Measurements from ENCODE around the gene GRIN2A.
A peak's percentile ranks its signal among the peaks of the same experiment; 100 is the strongest.

Gene GRIN2A

DNA sequence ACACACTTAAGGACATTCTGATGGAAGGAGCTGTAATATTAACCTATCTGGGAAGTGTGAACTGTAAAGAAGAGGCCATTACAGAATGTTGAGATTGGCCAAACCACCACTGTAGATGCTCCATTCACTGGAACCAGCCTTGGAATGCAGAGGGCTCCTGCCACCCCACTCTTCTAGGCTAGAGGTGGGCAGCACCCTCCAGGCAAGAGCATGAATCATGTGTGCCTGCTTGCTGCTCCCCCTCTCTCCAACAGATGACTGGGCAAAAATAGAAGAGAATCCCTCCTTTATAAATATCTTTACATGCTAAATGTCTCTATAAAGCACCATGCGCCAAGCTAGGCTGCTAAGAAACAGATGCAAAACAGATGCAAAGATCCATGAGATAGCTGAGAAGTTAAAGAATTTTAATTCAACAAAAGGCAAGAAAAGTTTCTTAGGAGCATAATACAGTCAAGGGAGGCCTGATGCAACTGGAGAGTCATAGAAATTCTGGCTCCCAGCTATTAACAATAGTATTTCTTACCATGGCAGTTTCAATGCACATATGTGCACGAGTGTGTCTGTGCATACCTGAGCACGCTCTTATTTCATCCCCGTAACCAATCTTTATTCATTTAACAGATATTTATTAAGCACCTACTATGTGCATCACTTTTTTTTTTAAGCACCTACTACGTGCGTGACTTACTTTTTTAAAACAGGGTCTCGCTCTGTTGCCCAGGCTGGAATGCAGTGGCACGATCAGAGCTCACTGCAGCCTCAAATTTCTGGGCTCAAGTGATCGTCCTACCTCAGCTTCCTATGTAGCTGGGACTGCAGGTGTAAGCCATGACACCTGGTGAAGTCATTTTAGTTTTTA lies 53.6 kb downstream of the GRIN2A start:
- no peak for DNase-seq

DNA sequence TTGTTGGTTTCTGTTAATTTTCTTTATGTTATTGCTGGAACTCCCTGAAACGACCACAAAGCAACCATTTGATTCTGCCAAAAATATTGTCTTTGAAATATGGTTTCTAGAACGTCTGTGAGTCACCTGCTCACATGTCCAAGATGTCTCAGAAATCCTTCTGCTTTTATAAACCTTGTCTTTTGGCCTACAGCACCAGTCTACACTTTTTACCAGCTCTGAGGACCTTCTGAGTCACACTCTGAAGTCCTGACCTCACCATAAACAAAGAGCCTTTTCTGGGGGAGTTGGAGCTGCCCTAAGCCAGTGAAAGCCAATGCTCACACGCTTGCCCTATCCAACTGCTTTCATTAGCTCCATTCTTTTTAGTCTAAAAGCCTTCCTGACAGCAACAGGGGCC lies 55.5 kb downstream of the GRIN2A start:
- DNase-seq = no peak

DNA sequence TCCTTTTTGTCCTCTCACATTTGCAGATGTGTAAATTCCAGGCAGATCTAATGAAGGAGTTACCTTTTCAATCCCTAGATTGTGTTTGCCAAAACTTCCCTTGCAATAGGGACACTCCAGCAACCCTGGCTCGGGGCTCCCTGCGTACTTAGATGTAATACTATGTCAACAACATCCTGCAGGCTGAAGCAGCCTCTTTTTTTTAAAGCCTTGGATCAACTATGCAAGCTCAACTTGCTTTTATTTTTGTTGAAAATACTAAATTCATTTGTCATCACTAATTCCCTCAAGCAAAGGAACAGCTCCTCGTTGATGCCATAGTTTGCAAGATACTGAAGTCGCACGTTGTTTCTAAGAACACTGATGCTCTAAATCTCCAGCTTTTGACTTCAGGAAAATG lies 59.1 kb downstream of the GRIN2A start:
- no peak for DNase-seq

DNA sequence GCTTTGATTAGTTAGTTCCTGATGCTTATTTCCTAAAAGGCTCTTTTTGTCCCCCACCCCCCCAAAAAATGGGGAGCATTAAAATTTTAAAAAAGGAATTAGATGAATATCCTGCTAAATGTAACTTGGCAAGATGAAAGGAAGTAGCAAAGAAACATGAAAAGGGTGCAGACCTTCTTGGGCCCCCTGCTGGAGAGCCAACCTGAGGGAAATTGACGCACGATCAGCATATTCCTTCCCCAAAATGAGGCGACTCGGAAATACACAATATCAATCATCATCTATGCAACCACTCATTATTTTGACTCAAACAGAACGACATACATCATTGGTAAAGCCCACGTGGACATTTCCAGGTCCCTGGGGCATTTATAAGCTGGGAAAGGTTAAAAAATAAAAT lies 59.7 kb downstream of the GRIN2A start:
- DNase-seq = no peak

DNA sequence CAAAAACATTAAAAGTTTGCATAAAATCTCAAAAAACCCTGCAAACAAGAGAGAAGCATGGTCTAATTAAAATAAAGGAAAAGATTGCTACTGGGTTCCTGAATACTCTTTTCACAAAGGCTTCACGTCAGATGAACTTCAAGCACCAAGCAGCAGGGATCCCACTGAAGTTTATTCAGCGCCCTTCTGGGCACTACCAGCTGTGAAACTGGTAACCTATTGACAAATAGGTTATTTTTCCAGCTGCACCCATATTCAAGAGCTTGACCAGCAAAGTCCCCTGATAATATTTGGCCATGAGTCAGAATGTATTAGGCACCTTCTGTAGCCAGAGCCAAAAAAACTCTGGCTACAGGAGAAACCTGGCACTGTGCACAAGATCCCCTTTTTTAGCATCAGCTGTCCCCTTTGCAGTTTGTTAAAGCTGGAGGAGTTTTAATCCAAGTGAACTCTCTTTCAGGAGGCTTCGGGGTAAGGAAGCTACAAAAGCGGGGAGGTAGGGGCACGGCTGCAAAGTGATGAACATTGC lies 60.3 kb downstream of the GRIN2A start:
- DNase-seq = no peak

DNA sequence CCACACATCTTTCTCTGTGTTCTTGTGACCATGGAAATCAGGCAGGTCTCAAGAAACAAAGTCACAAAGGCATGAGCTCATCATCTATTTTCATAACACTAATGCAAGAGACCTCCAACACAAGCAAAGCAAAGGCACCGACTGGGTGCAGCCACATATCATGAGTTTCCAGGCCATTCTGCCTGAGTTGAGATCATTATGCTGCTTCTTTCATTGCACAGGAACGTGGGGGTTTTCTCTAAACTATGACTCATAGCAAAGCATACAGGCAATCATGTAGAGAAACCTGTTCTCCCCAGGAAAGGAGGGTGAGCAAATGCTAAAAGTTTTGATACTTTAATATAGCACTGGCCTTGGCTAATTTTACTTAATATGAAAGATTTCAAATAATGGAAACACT lies 60.7 kb downstream of the GRIN2A start:
- DNase-seq = peak; percentile 13

DNA sequence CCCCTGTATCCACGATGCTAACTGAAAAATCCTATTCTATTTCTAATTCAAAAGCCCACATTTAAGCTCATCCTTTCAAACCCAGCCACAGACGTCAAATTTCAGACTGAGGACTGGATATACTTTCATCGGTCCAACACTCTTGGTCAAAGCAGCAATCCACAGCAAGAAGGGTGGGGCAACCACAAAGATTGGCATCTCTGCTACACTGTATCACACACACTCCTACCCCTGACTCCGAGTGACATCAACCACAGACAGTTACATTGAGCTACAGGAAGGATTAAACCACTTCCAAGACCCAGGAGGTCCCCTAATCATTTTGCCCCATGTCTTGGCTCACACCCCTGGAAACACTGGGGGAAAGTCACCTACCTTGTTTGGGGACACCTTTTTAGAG lies 61.3 kb downstream of the GRIN2A start:
- DNase-seq = no peak

DNA sequence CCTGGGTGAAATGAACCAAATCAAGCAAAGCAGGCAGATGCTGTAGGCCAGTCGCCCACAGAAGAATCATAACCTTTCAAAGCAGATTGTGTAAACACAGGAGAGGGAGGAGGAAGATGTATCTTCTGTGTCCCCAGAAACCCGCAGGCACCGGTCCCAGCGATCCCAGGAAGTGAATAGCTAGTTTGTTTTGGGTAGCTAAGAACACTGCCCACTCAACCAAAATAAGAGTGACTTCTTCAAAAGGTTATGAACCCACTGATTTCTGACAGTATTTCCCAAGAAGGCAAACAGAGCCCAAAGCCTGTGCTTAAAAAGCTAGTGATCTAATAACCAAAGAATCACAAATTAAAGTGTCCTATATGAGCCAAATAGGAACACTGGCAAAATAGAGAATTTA lies 67.8 kb downstream of the GRIN2A start:
- DNase-seq = no peak

DNA sequence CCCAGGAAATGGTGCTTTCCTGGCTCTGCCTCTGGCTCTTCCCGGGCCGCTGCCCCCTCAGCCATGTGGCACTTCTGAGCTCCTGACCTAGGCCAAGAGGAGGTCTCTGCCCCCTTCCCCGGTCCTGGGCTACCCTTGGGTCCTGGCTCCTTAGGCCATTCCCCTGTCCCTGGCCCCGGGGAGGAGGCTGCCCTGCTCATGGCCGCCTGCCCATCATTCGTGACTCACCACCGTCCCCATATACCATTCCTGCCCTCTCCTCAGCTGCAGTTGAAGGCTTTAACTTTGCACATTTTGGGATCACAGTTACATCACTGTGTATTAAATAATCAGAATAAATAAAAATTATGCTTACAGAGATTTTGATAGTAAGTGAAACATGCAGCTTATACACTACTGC lies 69.0 kb downstream of the GRIN2A start:
- DNase-seq = no peak

DNA sequence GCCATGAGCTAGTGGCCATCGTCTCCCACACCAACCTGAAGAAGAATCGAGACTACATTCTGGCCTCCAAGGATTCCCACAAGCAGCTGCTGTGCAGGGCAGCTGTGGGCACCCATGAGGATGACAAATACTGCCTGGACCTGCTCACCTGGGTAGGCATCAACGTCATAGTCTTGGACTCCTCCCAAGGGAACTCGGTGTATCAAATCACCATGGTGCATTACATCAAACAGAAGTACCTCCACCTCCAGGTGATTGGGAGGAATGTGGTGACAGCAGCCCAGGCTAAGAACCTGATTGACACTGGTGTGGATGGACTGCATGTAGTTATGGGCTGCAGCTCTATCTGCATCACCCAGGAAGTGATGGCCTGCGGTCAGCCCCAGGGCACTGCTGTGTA lies 70.2 kb downstream of the GRIN2A start:
- DNase-seq = no peak

DNA sequence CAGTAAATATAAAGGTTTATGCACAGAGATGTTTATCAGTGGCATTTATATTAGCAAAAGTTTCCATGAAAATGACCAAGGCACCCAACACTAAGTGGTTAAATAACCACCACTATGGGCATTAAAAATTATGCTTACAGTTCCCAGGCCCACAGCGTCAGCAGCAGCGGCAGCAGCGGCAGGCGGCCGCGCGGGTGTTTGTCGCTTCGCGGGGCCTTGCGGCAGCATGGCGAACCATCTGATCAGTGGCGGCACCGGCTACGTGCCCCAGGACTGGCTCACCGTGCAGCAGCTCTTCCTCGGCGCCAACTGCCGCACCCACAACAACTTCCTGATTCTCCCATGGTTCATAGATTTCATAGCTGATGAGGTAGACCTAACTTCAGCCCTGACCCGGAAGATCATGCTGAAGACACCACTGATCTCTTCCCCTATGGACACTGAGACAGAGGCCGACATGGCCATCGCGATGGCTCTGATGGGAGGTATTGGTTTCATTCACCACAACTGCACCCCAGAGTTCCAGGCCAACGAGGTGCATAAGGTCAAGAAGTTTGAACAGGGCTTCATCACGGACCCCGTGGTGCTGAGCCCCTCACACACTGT lies 71.0 kb downstream of the GRIN2A start:
- DNase-seq = no peak

DNA sequence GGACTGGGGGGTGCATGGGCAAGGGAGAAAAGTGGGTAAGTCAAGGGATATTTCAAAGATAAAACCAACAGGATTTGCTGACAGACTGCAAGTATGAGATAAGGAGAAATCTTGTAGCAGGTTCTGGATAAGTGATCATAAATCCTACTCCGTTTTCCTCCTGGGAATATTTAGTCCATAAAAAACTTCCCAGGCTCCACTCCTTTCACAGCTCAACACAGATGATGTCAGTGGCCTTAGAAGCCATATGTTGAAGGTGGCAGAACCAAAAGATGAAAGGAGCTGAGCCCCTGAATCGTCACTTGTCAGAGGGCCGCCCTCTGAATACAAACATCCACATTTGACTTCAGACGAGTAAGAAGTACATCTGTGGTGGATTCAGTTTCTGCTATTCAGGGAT lies 71.7 kb downstream of the GRIN2A start:
- no peak for DNase-seq

DNA sequence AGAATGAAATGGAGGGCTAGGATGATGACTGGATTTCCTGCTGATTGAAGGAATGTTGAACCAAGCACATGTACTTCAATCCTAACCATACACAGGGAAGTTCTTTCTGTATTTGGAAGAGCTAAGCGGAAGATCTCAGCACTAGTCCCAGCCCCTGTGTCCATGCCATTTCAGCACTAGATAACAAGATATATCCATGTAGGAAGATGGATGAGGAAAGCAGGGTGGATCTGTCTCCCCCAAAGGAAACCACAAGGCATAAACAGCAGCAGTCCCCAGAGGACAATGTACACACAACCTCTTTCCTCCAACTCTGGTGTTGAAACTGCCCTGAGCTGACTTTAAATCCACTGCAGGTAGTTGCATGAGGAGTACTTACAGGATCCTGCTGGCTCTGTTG lies 75.1 kb downstream of the GRIN2A start:
- DNase-seq = no peak

DNA sequence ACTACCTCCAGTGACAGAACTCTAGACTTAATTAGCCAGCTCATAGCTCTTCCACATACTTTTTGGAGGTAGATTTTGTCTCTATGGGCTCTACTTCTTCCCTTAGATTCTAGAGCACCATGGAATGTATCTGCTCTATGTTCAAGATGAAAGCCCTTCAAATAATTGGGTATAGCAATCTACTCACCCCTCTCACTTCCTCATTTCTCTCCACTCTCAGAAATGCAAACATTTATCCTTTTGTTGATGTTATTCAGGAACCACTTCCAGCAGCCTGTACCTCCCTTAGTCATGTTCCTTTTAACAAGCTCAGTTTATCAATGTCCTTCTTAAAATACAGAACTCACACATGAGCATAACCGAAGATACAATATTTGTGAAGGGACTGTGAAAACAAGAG lies 78.5 kb downstream of the GRIN2A start:
- DNase-seq = no peak

DNA sequence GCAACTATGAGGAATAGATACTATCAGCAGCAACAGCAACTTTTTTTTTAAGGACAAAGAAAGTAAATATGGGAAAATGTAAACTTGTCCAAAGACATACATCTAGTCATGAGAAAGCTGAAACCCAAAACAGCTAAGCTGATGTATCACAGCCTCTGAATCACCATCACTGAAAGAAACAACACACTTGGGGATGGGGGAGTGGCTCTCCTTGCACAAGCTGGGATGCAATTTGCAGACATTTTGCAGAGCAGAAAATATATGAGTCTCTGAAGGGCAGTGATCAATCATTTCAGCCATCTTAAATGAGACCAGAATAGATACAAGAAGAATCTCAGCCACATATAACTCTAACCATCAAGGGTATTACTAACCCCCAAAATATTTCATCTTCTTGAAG lies 79.1 kb downstream of the GRIN2A start:
- DNase-seq = no peak

DNA sequence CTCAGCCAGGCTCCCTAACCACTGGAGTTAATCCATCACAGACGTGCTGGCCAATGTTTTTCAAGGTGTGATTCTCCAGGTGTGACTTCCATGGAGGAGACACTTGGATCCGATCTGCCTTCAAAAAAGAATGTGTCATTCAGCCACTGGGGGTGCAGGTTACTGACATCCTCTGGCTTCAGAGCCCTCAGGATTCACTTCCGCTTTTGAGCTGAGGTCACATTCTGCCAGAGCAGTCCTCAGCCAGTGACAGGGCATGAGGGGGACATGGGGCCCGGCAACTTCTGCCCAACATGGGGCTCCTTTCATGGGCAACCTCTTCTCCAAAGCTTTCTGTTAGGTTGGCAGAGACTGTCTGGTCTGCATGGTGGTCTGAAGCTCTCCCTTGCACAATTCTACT lies 81.4 kb downstream of the GRIN2A start:
- no peak for DNase-seq

DNA sequence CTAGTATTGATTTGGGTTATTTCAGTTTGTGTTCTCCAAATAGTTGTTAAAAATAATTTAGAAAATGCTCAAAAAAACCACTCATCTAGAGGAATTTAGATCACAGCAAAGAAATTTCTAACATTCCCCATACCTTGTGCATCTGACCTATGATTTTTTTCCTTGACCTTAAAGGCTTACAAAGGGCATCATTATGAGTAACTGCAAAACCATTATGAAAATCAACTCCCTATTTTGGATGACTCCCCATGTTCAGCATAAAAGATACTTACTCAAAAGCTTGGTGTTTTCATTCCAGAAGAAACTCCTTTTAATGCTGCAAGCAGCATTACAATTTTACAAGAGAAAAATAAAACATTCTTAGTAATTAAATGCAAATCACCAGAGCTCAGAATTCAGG lies 83.2 kb downstream of the GRIN2A start:
- DNase-seq = no peak

DNA sequence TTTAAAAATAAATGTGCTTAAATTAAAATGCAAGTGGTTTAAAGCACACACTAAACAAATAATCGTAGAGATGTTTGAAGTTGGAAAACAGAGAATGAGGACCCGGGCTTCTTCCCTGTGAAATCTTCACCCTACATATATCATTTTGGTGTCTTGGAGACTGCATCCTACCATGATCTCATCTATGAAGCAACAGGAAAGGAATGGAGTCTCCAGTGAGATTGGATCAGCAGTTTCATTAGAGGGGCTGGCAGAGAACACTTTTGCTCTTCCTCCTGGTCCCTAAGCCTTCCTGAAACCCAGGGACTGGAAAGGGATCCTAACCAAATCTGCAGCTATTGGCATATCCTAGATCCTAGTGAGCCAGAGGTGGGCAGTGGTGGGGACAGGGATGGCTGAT lies 85.0 kb downstream of the GRIN2A start:
- no peak for DNase-seq

DNA sequence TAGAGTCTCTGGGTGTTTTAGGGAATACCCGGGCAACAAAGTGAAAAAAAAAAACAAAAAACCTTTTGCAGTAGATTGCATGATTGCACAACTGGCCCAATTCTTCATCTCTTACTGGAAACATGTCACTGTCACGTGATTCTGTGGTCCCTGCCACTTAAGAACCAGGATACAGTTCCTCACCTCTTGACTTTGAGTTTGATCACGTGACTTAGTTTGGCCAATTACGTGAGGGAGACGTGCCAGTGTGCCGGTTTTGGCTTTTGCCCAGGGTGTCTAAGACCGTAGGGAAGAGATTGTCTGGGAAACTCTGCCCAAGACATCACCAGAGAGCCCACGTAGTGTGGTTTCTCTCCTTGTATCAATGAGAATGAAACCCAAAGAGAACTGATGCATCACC lies 88.7 kb downstream of the GRIN2A start:
- no peak for DNase-seq

DNA sequence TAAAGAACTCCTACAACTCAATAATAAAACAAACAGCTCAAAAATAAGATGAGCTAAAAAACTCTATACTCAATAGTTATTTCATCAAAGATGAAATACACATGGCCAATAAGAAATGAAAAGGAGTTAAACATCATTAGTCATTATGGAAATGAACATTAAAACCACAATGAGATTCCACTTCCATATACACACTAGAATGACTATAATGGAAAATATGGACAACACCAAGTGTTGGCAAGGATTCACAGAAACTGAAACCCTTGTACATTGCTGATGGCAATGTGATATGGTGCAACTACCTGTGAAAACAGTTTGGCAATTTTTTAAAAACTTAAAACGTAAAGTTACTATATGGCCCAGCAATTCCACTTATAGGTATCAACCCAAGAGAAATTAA lies 91.4 kb downstream of the GRIN2A start:
- no peak for DNase-seq

DNA sequence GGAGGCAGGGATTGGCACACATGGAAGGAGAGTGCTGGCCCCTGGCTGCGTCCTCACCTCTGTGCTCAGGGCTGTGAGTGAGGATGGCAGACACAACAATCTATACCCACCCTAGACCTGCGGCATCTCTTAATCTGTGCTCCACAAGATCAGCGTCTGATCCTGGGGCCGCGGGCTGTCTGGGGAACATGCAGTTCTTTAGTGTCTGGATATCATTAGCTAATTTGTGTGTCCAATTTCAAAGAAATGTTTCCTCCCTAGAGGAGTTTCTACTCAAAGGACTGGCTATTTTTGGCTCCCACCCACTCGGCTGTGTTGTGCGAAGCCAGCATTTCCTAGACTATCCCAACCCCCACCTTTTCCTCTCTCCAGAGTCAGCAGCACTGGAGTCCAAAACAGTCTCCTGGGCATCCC lies 93.8 kb downstream of the GRIN2A start:
- no peak for DNase-seq

DNA sequence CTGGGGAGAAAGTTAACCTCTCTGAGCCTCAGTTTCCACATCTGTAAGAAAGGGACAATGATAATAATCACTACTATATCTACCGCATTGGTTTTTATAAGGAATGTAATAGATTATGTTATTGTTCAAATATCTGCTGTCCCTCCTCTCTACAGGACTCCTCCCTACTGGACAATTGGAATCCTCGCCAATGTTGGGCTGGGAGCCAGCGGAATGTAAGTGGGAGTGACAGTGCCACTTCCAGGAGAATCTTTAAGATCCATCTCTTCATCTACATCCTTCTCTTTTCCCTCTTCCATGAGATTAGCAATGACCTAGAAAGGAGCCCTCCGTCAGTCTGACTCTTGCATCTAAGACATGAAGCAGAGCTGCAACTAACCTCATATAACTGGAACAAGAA lies 95.1 kb downstream of the GRIN2A start:
- no peak for DNase-seq

DNA sequence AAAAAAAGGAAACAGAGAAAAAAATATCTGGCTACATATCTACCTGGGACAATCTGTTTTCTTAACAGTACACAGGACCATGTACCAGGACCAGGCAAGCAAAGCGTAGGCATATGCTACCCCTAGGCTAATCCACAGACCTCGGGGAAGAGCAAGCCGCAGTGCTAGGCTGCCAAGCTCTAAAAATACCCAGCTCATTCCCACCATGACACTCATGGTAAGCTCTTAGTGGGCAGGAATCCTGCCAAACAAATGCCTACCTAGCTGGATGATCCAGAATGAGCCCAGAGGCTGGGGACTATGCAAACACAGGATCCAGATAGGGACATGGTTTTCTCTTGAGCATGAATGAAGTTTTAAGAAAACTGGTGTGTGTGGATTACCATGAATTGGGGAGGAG lies 95.6 kb downstream of the GRIN2A start:
- no peak for DNase-seq

DNA sequence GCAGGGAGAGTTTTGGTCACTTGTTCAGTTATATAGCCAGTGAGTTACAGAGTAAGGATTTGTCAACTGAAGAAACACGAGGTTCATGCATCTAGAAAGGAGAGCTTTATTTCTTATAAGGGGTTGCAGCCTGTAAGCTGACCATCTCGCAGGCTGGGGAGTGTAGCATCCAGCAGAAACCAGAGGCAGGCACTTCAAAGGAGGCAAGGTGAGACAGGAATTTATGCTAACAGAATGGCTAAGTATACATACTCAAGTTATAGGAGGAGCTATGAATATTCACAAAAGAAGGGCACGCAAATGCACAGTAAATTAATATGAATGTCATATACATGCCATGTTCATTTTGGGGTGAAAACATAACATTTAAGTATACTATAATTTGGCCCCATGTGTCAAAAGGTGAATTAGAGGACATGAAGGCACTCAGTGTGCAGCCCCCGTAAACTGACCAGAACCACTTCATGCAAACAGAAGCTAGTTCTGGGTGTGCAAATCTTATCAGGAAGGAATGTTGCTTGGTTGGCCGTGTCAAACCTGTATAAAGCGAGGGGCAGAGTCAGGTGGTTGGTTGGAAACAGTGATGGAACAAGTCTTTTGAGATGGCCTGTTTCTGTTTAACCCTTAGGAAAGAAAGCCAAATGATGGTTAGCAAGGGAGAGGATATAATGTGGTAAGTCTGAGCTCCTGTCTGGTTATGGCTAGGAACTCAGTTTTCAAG lies 97.0 kb downstream of the GRIN2A start:
- no peak for DNase-seq

Data from eye (tissue), 1 donor.